ENCODE results near the gene CSGALNACT2. TPM values are rescaled to one million over a fixed set of nuclear protein-coding genes. Genes with fewer than 3 reads are reported as not detected.

The CSGALNACT2 gene
- total RNA-seq, 1 experiment from 2014 or later, result 5.1 TPM

GRCh38 chr10:43222210-43222720 is 84.0 kb downstream of the CSGALNACT2 start:
- ChIA-PET POLR2A (no interaction called here), CTCF (interaction anchor here (1.0 to 3.9 kb wide), 12 partner anchors 8 to 155 kb away, joined by 3 to 73 read pairs (median 10); partner anchors contain the start of gene RASGEF1A)
- H3K9me3 Mint-ChIP-seq, result no peaks in the 10 kb centered on the region
- TF ChIP-seq ATF1 (CRISPR knock-in tag; IDR thresholded peaks at IDR 0.05) (no peak), FOXK1 (CRISPR knock-in tag; IDR thresholded peaks at IDR 0.05) (no peak), NFATC4 (CRISPR knock-in tag; IDR thresholded peaks at IDR 0.05) (no peak), ZNF317 (CRISPR knock-in tag; IDR thresholded peaks at IDR 0.05; ENCODE audit: borderline replicate concordance, low read depth) (no peak), GTF2I (CRISPR knock-in tag; conservative IDR thresholded peaks at IDR 0.05) (no peak), ZNF138 (CRISPR knock-in tag; conservative IDR thresholded peaks at IDR 0.05) (no peak), E2F4 (CRISPR knock-in tag; IDR thresholded peaks at IDR 0.05; ENCODE audit: borderline replicate concordance, low read depth) (no peak), MYBL2 (CRISPR knock-in tag; IDR thresholded peaks at IDR 0.05) (no peak), ELF4 (CRISPR knock-in tag; IDR thresholded peaks at IDR 0.05; ENCODE audit: low read depth) (no peak)
- TF ChIP-seq, protein P1, sequence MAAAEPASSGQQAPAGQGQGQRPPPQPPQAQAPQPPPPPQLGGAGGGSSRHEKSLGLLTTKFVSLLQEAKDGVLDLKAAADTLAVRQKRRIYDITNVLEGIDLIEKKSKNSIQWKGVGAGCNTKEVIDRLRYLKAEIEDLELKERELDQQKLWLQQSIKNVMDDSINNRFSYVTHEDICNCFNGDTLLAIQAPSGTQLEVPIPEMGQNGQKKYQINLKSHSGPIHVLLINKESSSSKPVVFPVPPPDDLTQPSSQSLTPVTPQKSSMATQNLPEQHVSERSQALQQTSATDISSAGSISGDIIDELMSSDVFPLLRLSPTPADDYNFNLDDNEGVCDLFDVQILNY (CRISPR knock-in tag; IDR thresholded peaks at IDR 0.05), result no peak
- TF ChIP-seq, protein P2, sequence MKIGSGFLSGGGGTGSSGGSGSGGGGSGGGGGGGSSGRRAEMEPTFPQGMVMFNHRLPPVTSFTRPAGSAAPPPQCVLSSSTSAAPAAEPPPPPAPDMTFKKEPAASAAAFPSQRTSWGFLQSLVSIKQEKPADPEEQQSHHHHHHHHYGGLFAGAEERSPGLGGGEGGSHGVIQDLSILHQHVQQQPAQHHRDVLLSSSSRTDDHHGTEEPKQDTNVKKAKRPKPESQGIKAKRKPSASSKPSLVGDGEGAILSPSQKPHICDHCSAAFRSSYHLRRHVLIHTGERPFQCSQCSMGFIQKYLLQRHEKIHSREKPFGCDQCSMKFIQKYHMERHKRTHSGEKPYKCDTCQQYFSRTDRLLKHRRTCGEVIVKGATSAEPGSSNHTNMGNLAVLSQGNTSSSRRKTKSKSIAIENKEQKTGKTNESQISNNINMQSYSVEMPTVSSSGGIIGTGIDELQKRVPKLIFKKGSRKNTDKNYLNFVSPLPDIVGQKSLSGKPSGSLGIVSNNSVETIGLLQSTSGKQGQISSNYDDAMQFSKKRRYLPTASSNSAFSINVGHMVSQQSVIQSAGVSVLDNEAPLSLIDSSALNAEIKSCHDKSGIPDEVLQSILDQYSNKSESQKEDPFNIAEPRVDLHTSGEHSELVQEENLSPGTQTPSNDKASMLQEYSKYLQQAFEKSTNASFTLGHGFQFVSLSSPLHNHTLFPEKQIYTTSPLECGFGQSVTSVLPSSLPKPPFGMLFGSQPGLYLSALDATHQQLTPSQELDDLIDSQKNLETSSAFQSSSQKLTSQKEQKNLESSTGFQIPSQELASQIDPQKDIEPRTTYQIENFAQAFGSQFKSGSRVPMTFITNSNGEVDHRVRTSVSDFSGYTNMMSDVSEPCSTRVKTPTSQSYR (CRISPR knock-in tag; IDR thresholded peaks at IDR 0.05), result no peak
- TF ChIP-seq, protein P3, sequence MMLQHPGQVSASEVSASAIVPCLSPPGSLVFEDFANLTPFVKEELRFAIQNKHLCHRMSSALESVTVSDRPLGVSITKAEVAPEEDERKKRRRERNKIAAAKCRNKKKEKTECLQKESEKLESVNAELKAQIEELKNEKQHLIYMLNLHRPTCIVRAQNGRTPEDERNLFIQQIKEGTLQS (CRISPR knock-in tag; conservative IDR thresholded peaks at IDR 0.05), result no peak
- TF ChIP-seq, protein P4, sequence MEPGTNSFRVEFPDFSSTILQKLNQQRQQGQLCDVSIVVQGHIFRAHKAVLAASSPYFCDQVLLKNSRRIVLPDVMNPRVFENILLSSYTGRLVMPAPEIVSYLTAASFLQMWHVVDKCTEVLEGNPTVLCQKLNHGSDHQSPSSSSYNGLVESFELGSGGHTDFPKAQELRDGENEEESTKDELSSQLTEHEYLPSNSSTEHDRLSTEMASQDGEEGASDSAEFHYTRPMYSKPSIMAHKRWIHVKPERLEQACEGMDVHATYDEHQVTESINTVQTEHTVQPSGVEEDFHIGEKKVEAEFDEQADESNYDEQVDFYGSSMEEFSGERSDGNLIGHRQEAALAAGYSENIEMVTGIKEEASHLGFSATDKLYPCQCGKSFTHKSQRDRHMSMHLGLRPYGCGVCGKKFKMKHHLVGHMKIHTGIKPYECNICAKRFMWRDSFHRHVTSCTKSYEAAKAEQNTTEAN (CRISPR knock-in tag; IDR thresholded peaks at IDR 0.05), result no peak
- TF ChIP-seq, protein P5, sequence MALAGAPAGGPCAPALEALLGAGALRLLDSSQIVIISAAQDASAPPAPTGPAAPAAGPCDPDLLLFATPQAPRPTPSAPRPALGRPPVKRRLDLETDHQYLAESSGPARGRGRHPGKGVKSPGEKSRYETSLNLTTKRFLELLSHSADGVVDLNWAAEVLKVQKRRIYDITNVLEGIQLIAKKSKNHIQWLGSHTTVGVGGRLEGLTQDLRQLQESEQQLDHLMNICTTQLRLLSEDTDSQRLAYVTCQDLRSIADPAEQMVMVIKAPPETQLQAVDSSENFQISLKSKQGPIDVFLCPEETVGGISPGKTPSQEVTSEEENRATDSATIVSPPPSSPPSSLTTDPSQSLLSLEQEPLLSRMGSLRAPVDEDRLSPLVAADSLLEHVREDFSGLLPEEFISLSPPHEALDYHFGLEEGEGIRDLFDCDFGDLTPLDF (CRISPR knock-in tag; IDR thresholded peaks at IDR 0.05), result no peak
- peaks cover 2% of the 10 kb centered on the region; the same call in 1 of the 2 replicates for H3K27me3 Mint-ChIP-seq (ENCODE audit: low read depth)
- peaks cover 8% of the 10 kb centered on the region for H3K4me1 Mint-ChIP-seq
- no peak overlapping the region for H3K27ac Mint-ChIP-seq
- H3K4me3 Mint-ChIP-seq, result no peak overlapping the region
- DNase-seq (ENCODE audit: low spot score), result peak; percentile 5
- no peaks in the 10 kb centered on the region for H3K36me3 Mint-ChIP-seq
- ATAC-seq, result no peak

DNA sequence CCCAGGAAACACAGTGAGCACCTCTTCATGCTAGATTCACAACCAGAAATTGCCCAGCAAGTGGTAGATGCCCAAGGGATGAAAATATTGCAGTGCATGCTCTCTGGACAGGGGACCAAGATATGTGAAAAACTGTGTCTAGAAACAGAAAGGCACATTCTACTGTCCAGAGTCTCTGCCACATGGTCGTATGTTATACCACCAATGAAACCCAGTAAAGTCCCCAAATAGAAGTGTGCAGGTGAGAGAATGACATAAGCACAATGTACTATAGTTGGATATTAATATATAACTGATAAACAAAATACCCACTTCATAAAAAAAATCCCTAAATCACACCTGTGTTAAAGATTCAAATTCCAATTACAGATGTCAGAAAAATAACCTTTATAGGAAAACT is 84.8 kb downstream of the CSGALNACT2 start:
- Mint-ChIP-seq H3K27me3 (ENCODE audit: low read depth) (peaks cover 9% of the 10 kb centered on the region), H3K4me1 (peaks cover 8% of the 10 kb centered on the region), H3K9me3 (no peaks in the 10 kb centered on the region), H3K4me3 (no peak overlapping the region), H3K27ac (no peak overlapping the region), H3K36me3 (no peaks in the 10 kb centered on the region)
- no peak for TF ChIP-seq FOXK1 (CRISPR knock-in tag; IDR thresholded peaks at IDR 0.05)
- TF ChIP-seq GRHL2 (CRISPR knock-in tag; IDR thresholded peaks at IDR 0.05; ENCODE audit: insufficient replicate concordance, severe bottlenecking), result no peak
- TF ChIP-seq, protein P6, sequence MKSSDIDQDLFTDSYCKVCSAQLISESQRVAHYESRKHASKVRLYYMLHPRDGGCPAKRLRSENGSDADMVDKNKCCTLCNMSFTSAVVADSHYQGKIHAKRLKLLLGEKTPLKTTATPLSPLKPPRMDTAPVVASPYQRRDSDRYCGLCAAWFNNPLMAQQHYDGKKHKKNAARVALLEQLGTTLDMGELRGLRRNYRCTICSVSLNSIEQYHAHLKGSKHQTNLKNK (CRISPR knock-in tag; IDR thresholded peaks at IDR 0.05), result no peak
- POLR2A ChIA-PET, result no interaction called here
- ATAC-seq, result no peak
- CTCF ChIA-PET, result interaction anchor here (2.1 to 3.9 kb wide), 5 partner anchors 20 to 42 kb away, joined by 12 to 73 read pairs (median 32); partner anchors contain the start of gene RASGEF1A
- no peak for DNase-seq (ENCODE audit: low spot score)
